Endothelial cell of umbilical vein (primary cell): ENCODE measurements around the gene SIGLEC15. TPM values are rescaled to one million over a fixed set of nuclear protein-coding genes. Genes with fewer than 3 reads are reported as not detected.
"Not testable (repeated sequence)": the region's sequence is repeated elsewhere in the genome, so short reads cannot be mapped to it uniquely, and the experiment has no call there.

Experiments
- BruUV-seq: library from RNA; stranded (reverse); fragments of 400-500 nt; replicated peaks from 2 replicates; lab custom pipeline; 2021; lab: Mats Ljungman, UMichigan
- CTCF ChIA-PET: fragments of 300-600, 350-600 bp; sonication (Branson Sonifier 250); formaldehyde crosslinking; loops from one replicate; lab custom pipeline; 2021; ENCODE audit warnings: antibody characterized with exemption, inconsistent platforms; lab: Charles Lee
- POLR2A ChIA-PET: fragments of 300-600, 350-600 bp; sonication (Branson Sonifier 250); formaldehyde crosslinking; loops from one replicate; lab custom pipeline; 2021; ENCODE audit warnings: antibody characterized with exemption, inconsistent platforms; lab: Charles Lee
- DNase-seq: peaks from one replicate; pipeline ENCODE4 v3.0.0-alpha.2; 2011; ENCODE audit warnings: low read depth, low spot score
- FAIRE-seq: peaks from 2 replicates; lab custom pipeline; 2011; peaks lifted over from hg19 to GRCh38; lab: Jason Lieb, UNC
- H2AFZ ChIP-seq: 2 replicates; pipeline ENCODE4 v1.6.0; 2012; ENCODE audit warnings: low read depth, low read length, control low read depth, inconsistent platforms
- H3K27ac ChIP-seq: 2 replicates; pipeline ENCODE4 v1.5.1; 2011; ENCODE audit warnings: low read depth, mild to moderate bottlenecking, control low read depth, low read length, moderate library complexity; ENCODE audit not compliant: insufficient read depth
- H3K27me3 ChIP-seq, 2 experiments: 2 replicates each; pipeline versions ENCODE4 v1.6.0 to v1.6.1; 2011; ENCODE audit warnings: low read length in 2 of 2, mixed read lengths in 1 of 2; ENCODE audit not compliant: control insufficient read depth in 2 of 2, insufficient read depth in 2 of 2
- H3K36me3 ChIP-seq, 2 experiments: 2 replicates in 1 of 2; 3 replicates in 1 of 2; pipeline ENCODE4 v1.5.1; 2011; ENCODE audit warnings: low read length in 2 of 2, mild to moderate bottlenecking in 1 of 2, moderate library complexity in 1 of 2; ENCODE audit not compliant: control insufficient read depth in 2 of 2, insufficient read depth in 2 of 2; ENCODE audit errors: extremely low read depth in 1 of 2
- H3K4me1 ChIP-seq: 3 replicates; pipeline ENCODE4 v1.5.1; 2011; ENCODE audit warnings: mild to moderate bottlenecking, low read length; ENCODE audit not compliant: control insufficient read depth, insufficient read depth; ENCODE audit errors: extremely low read depth
- H3K4me2 ChIP-seq: 2 replicates; pipeline ENCODE4 v1.6.1; 2011; ENCODE audit warnings: low read length, control low read depth, mixed read lengths; ENCODE audit not compliant: insufficient read depth
- H3K4me3 ChIP-seq, 3 experiments: fragments of 200-600 bp in 1 of 3; sonication (generic), shearing (Covaris generic) in 1 of 3; replicated peaks in 1 of 3; 2 replicates each; pipeline ENCODE4 v1.5.1; 2011 to 2016; ENCODE audit warnings: control low read depth in 3 of 3, low read length in 3 of 3, mild to moderate bottlenecking in 2 of 3, inconsistent platforms in 1 of 3, low read depth in 1 of 3, moderate library complexity in 1 of 3; ENCODE audit not compliant: insufficient read depth in 1 of 3
- H3K79me2 ChIP-seq: 2 replicates; pipeline ENCODE4 v1.6.0; 2012; ENCODE audit warnings: low read length, inconsistent platforms; ENCODE audit not compliant: control insufficient read depth, insufficient read depth
- H3K9ac ChIP-seq: replicated peaks from 2 replicates; pipeline ENCODE3; 2011; ENCODE audit warnings: low read length, control low read depth; ENCODE audit not compliant: insufficient read depth; ENCODE audit errors: extremely low read depth
- H3K9me1 ChIP-seq: replicated peaks from 3 replicates; pipeline ENCODE4 v1.6.0; 2011; ENCODE audit warnings: mild to moderate bottlenecking, low read length; ENCODE audit not compliant: control insufficient read depth, insufficient read depth; ENCODE audit errors: extremely low read depth
- H3K9me3 ChIP-seq: replicated peaks from 2 replicates; pipeline ENCODE4 v1.5.1; 2012; ENCODE audit warnings: low read length, inconsistent platforms; ENCODE audit not compliant: control insufficient read depth, insufficient read depth
- H4K20me1 ChIP-seq: replicated peaks from 2 replicates; pipeline ENCODE3; 2011; ENCODE audit warnings: mild to moderate bottlenecking, low read length; ENCODE audit not compliant: control insufficient read depth, insufficient read depth; ENCODE audit errors: extremely low read depth
- CTCF ChIP-seq, 2 donors: IDR thresholded peaks; 1 replicate in 1 of 2; 2 replicates in 1 of 2; pipeline ENCODE4 v1.5.1; 2011; ENCODE audit warnings: low read length in 2 of 2, mild to moderate bottlenecking in 2 of 2, moderate library complexity in 2 of 2, control low read depth in 1 of 2, inconsistent platforms in 1 of 2, low read depth in 1 of 2; ENCODE audit not compliant: insufficient read depth in 1 of 2; ENCODE audit errors: extremely low read depth in 1 of 2
- EZH2 ChIP-seq: IDR thresholded peaks from 2 replicates; pipeline ENCODE4 v1.6.1; 2012; ENCODE audit warnings: borderline replicate concordance, low read depth, mild to moderate bottlenecking, moderate library complexity, low read length, inconsistent platforms; ENCODE audit not compliant: severe bottlenecking
- FOS ChIP-seq: IDR thresholded peaks from 2 replicates; pipeline ENCODE4 v1.6.1; 2011; ENCODE audit warnings: mild to moderate bottlenecking, low read length, moderate library complexity, borderline replicate concordance; ENCODE audit not compliant: insufficient read depth
- GATA2 ChIP-seq: IDR thresholded peaks from 2 replicates; pipeline ENCODE4 v1.7.0; 2011; ENCODE audit warnings: low read depth, mild to moderate bottlenecking, moderate library complexity, mixed read lengths, low read length; ENCODE audit not compliant: insufficient read length, insufficient read depth
- JUN ChIP-seq: IDR thresholded peaks from 2 replicates; pipeline ENCODE4 v1.6.1; 2011; ENCODE audit warnings: borderline replicate concordance, low read depth; ENCODE audit not compliant: insufficient read length, insufficient read depth
- MAX ChIP-seq: IDR thresholded peaks from 2 replicates; pipeline ENCODE4 v1.6.1; 2011; ENCODE audit not compliant: insufficient read depth, insufficient read length
- MYC ChIP-seq: IDR thresholded peaks from one replicate; pipeline ENCODE4 v1.6.1; 2011; ENCODE audit warnings: mild to moderate bottlenecking, low read depth, low read length
- POLR2A ChIP-seq: IDR thresholded peaks from 2 replicates; pipeline ENCODE4 v1.6.1; 2012; ENCODE audit warnings: low read depth, mild to moderate bottlenecking, control low read depth, low read length
- POLR2AphosphoS5 ChIP-seq: IDR thresholded peaks from 2 replicates; pipeline ENCODE4 v1.6.1; 2012; ENCODE audit warnings: low read depth, mild to moderate bottlenecking, control low read depth, low read length, moderate library complexity; ENCODE audit not compliant: insufficient read depth
- dilution Hi-C: fragments of 300-500 bp; cut with MboI; formaldehyde crosslinking; loops from one replicate; pipeline ENCODE4 v1.15.0; 2019; ENCODE audit warnings: low sequenced_read_pairs; ENCODE audit not compliant: extremely low pct_ligation_motif_present
- intact Hi-C: fragments of 100-400 bp; cut with micrococcal nuclease; formaldehyde crosslinking; loops from one replicate; pipeline ENCODE4 v1.10.0; 2022
- polyA plus RNA-seq, 4 experiments: library from polyadenylated mRNA; depleted of rRNA in 3 of 4; stranded (reverse) in 3 of 4; unstranded in 1 of 4; fragments of >200 nt; gene quantifications; 2 replicates each; pipeline versions ENCODE4 v1.2.1 to v1.2.3, GENCODE V29; 2011 to 2012; ENCODE audit warnings: missing spikeins in 1 of 4
- total RNA-seq: library from RNA; stranded (reverse); gene quantifications from 2 replicates; pipeline ENCODE4 v1.2.3, GENCODE V29; 2021

SIGLEC15 gene
- total and polyA plus RNA-seq, 2 donors (not counting 3 experiments of a cell fraction or from before 2014, with no cell fraction given) = not detected

GRCh38 chr18:45826084-45826483, 609 bp downstream of the SIGLEC15 start:
- dilution Hi-C loops = no loop called here
- BruUV-seq = no TSS peak
- H3K36me3 ChIP-seq = no peaks in the 10 kb centered on the region
- no peak overlapping the region for H3K9ac ChIP-seq
- DNase-seq (no peak), FAIRE-seq (no peak)
- H3K4me1 ChIP-seq = peaks cover 4% of the 10 kb centered on the region
- no peak overlapping the region for H3K4me3 ChIP-seq
- ChIA-PET POLR2A (no interaction called here), CTCF (no interaction called here)
- intact Hi-C loops = no loop called here
- H3K4me2 ChIP-seq = no peak overlapping the region
- no peaks in the 10 kb centered on the region for H3K27me3 ChIP-seq
- no peak overlapping the region for H2AFZ ChIP-seq
- H3K9me1 ChIP-seq = no peaks in the 10 kb centered on the region
- H3K9me3 ChIP-seq = no peaks in the 10 kb centered on the region
- H3K27ac ChIP-seq = no peak overlapping the region
- no peaks in the 10 kb centered on the region for H4K20me1 ChIP-seq
- no peaks in the 10 kb centered on the region for H3K79me2 ChIP-seq
- TF ChIP-seq GATA2 (no peak), MAX (no peak), POLR2A (no peak), JUN (no peak), CTCF (IDR thresholded peaks at IDR 0.05; ENCODE audit: extremely low read depth in 1 of 2, insufficient read depth in 1 of 2, low read depth in 1 of 2, low read length in 2 of 2) (no peak), EZH2 (no peak), MYC (no peak), FOS (no peak), POLR2AphosphoS5 (no peak)

GRCh38 chr18:45826716-45827115, 1.2 kb downstream of the SIGLEC15 start:
- H3K9me1 ChIP-seq, H3K4me2 ChIP-seq, CTCF ChIA-PET, intact Hi-C loops, H3K9me3 ChIP-seq, POLR2A ChIA-PET, H2AFZ ChIP-seq, DNase-seq, H3K4me3 ChIP-seq, FAIRE-seq, BruUV-seq, H3K79me2 ChIP-seq, dilution Hi-C loops, H3K27me3 ChIP-seq, H3K9ac ChIP-seq, H3K4me1 ChIP-seq, H3K36me3 ChIP-seq, H4K20me1 ChIP-seq, H3K27ac ChIP-seq: not testable (repeated sequence)
